H1 (cell line): ENCODE results near the gene PCDHGB3. TPM values are rescaled to one million over a fixed set of nuclear protein-coding genes. Genes with fewer than 3 reads are reported as not detected.

Experiments
- CTCF ChIA-PET: fragments of 300-600 bp; sonication (Branson Sonifier 250); formaldehyde crosslinking; loops from one replicate; lab custom pipeline; 2021; ENCODE audit not compliant: partially characterized antibody; lab: Charles Lee
- POLR2A ChIA-PET: fragments of 300-600 bp; sonication (Branson Sonifier 250); formaldehyde crosslinking; loops from one replicate; lab custom pipeline; 2021; ENCODE audit warnings: inconsistent platforms; ENCODE audit not compliant: partially characterized antibody; lab: Charles Lee
- DNase-seq, 2 experiments: peaks; one replicate each; pipeline versions ENCODE4 v3.0.0 to v3.0.0-alpha.2; 2010 to 2022; ENCODE audit warnings: low spot score in 2 of 2, low read depth in 1 of 2, mixed read lengths in 1 of 2
- FAIRE-seq: peaks from 2 replicates; lab custom pipeline; 2011; peaks lifted over from hg19 to GRCh38; lab: Jason Lieb, UNC
- H2AFZ ChIP-seq: 2 replicates; pipeline ENCODE4 v1.8.1; 2012; ENCODE audit warnings: low read length, inconsistent platforms
- H2AK5ac ChIP-seq: 2 replicates; pipeline ENCODE4 v1.6.1; 2013; ENCODE audit warnings: low read depth, low read length
- H2BK120ac ChIP-seq: replicated peaks from 2 replicates; pipeline ENCODE3; 2013; ENCODE audit warnings: low read depth, low read length, inconsistent platforms
- H2BK12ac ChIP-seq: 2 replicates; pipeline ENCODE4 v1.6.1; 2013; ENCODE audit warnings: low read depth, low read length
- H2BK15ac ChIP-seq: 2 replicates; pipeline ENCODE4 v1.6.1; 2013; ENCODE audit warnings: low read length
- H2BK20ac ChIP-seq: 2 replicates; pipeline ENCODE4 v1.6.1; 2013; ENCODE audit warnings: low read length
- H2BK5ac ChIP-seq: 2 replicates; pipeline ENCODE4 v1.6.1; 2013; ENCODE audit warnings: low read depth, low read length
- H3K14ac ChIP-seq: 2 replicates; pipeline ENCODE4 v1.6.1; 2013; ENCODE audit warnings: inconsistent platforms; ENCODE audit not compliant: insufficient read length
- H3K18ac ChIP-seq: 2 replicates; pipeline ENCODE4 v1.6.1; 2013; ENCODE audit warnings: low read length; ENCODE audit errors: extremely low read depth
- H3K23ac ChIP-seq: 2 replicates; pipeline ENCODE4 v1.6.1; 2013; ENCODE audit warnings: inconsistent platforms; ENCODE audit not compliant: insufficient read length
- H3K23me2 ChIP-seq: 2 replicates; pipeline ENCODE4 v1.6.1; 2013; ENCODE audit warnings: low read depth, low read length
- H3K27ac ChIP-seq: 2 replicates; pipeline ENCODE4 v1.6.1; 2011; ENCODE audit warnings: low read depth, low read length, inconsistent platforms
- H3K27me3 ChIP-seq, 4 experiments: replicated peaks in 1 of 4; 1 replicate in 1 of 4; 2 replicates in 3 of 4; pipeline versions ENCODE4 v1.6.1 to v1.8.1; 2011 to 2013; ENCODE audit warnings: low read length in 3 of 4, mild to moderate bottlenecking in 3 of 4, inconsistent platforms in 2 of 4, mixed read lengths in 2 of 4, moderate library complexity in 1 of 4; ENCODE audit not compliant: control insufficient read depth in 3 of 4, insufficient read depth in 3 of 4; ENCODE audit errors: extremely low read depth in 1 of 4
- H3K36me3 ChIP-seq, 4 experiments: 2 replicates each; pipeline versions ENCODE4 v1.6.1 to v1.8.1; 2011 to 2013; ENCODE audit warnings: mild to moderate bottlenecking in 4 of 4, low read length in 3 of 4, moderate library complexity in 2 of 4, control low read depth in 1 of 4, inconsistent platforms in 1 of 4; ENCODE audit not compliant: insufficient read depth in 4 of 4, control insufficient read depth in 2 of 4
- H3K4ac ChIP-seq: replicated peaks from 2 replicates; pipeline ENCODE3; 2013; ENCODE audit warnings: low read length, low read depth, mixed read lengths, inconsistent platforms; ENCODE audit not compliant: insufficient read length
- H3K4me1 ChIP-seq, 4 experiments: replicated peaks in 1 of 4; 1 replicate in 1 of 4; 2 replicates in 3 of 4; pipeline versions ENCODE4 v1.6.1 to v1.8.1; 2011 to 2013; ENCODE audit warnings: low read length in 3 of 4, inconsistent platforms in 2 of 4, mixed read lengths in 1 of 4; ENCODE audit not compliant: insufficient read depth in 4 of 4, control insufficient read depth in 3 of 4
- H3K4me2 ChIP-seq, 2 experiments: 2 replicates each; pipeline versions ENCODE4 v1.6.1 to v1.8.1; 2011 to 2013; ENCODE audit warnings: low read depth in 2 of 2, low read length in 2 of 2, control low read depth in 1 of 2, inconsistent platforms in 1 of 2, mild to moderate bottlenecking in 1 of 2; ENCODE audit not compliant: insufficient read depth in 1 of 2
- H3K4me3 ChIP-seq, 4 experiments: fragments of 200-600, 300-600 bp in 1 of 4; sonication (generic), shearing (Covaris generic), sonication (Bioruptor Twin) in 1 of 4; 2 replicates each; pipeline versions ENCODE4 v1.5.1 to v1.8.1; 2011 to 2016; ENCODE audit warnings: low read length in 4 of 4, low read depth in 3 of 4, control low read depth in 2 of 4, inconsistent platforms in 2 of 4, mild to moderate bottlenecking in 2 of 4, mixed read lengths in 1 of 4, moderate library complexity in 1 of 4; ENCODE audit not compliant: insufficient read depth in 2 of 4; ENCODE audit errors: extremely low read depth in 1 of 4
- H3K56ac ChIP-seq: replicated peaks from 2 replicates; pipeline ENCODE3; 2013; ENCODE audit warnings: low read depth, mild to moderate bottlenecking, mixed read lengths, low read length, inconsistent platforms; ENCODE audit not compliant: insufficient read length
- H3K79me1 ChIP-seq: 2 replicates; pipeline ENCODE4 v1.6.1; 2013; ENCODE audit warnings: low read depth, low read length, control low read depth
- H3K79me2 ChIP-seq, 2 experiments: 2 replicates each; pipeline versions ENCODE4 v1.6.1 to v1.8.1; 2012 to 2013; ENCODE audit warnings: low read length in 2 of 2, mild to moderate bottlenecking in 2 of 2, inconsistent platforms in 1 of 2; ENCODE audit not compliant: insufficient read depth in 2 of 2, control insufficient read depth in 1 of 2
- H3K9ac ChIP-seq, 4 experiments: replicated peaks in 1 of 4; 1 replicate in 1 of 4; 2 replicates in 3 of 4; pipeline versions ENCODE4 v1.6.1 to v1.8.1; 2011 to 2013; ENCODE audit warnings: low read depth in 3 of 4, low read length in 3 of 4, control low read depth in 2 of 4, mild to moderate bottlenecking in 2 of 4, moderate library complexity in 2 of 4, inconsistent platforms in 1 of 4; ENCODE audit errors: extremely low read depth in 1 of 4
- H3K9me3 ChIP-seq, 2 experiments: 2 replicates each; pipeline versions ENCODE4 v1.6.1 to v1.8.1; 2012 to 2013; ENCODE audit warnings: mild to moderate bottlenecking in 2 of 2, moderate library complexity in 2 of 2, control low read depth in 1 of 2, inconsistent platforms in 1 of 2, low read depth in 1 of 2, low read length in 1 of 2, mixed read lengths in 1 of 2; ENCODE audit not compliant: insufficient read depth in 2 of 2
- H4K20me1 ChIP-seq, 2 experiments: replicated peaks in 1 of 2; 2 replicates each; pipeline versions ENCODE3 to v1.8.1; 2011 to 2013; ENCODE audit warnings: inconsistent platforms in 2 of 2, low read length in 2 of 2, mild to moderate bottlenecking in 1 of 2; ENCODE audit not compliant: insufficient read depth in 2 of 2, control insufficient read depth in 1 of 2
- H4K5ac ChIP-seq: 2 replicates; pipeline ENCODE4 v1.6.1; 2013; ENCODE audit warnings: low read length, low read depth, mixed read lengths, inconsistent platforms; ENCODE audit not compliant: insufficient read length
- H4K8ac ChIP-seq: 2 replicates; pipeline ENCODE4 v1.8.0; 2013; ENCODE audit warnings: mild to moderate bottlenecking, moderate library complexity, low read length, inconsistent platforms; ENCODE audit not compliant: insufficient read depth; ENCODE audit errors: extremely low read depth
- H4K91ac ChIP-seq: replicated peaks from 2 replicates; pipeline ENCODE3; 2013; ENCODE audit warnings: low read length, mixed read lengths, inconsistent platforms; ENCODE audit not compliant: insufficient read length
- CREB1 ChIP-seq: IDR thresholded peaks from 2 replicates; pipeline ENCODE4 v1.6.1; 2012; ENCODE audit warnings: inconsistent platforms
- E2F6 ChIP-seq: IDR thresholded peaks from 2 replicates; pipeline ENCODE4 v1.6.1; 2012; ENCODE audit warnings: inconsistent platforms
- EGR1 ChIP-seq: IDR thresholded peaks from 2 replicates; pipeline ENCODE4 v1.6.1; 2011; ENCODE audit warnings: low read depth, low read length, borderline replicate concordance
- KDM4A ChIP-seq: IDR thresholded peaks from one replicate; pipeline ENCODE4 v1.7.1; 2012; ENCODE audit warnings: low read depth, mild to moderate bottlenecking, moderate library complexity, low read length, inconsistent platforms; ENCODE audit not compliant: severe bottlenecking
- MAFK ChIP-seq: IDR thresholded peaks from 2 replicates; pipeline ENCODE4 v1.6.1; 2012; ENCODE audit warnings: low read depth, mild to moderate bottlenecking, improper control_type of control experiment, low read length
- NANOG ChIP-seq: IDR thresholded peaks from 2 replicates; pipeline ENCODE4 v1.6.1; 2011; ENCODE audit warnings: low read length, low read depth, mild to moderate bottlenecking, inconsistent platforms; ENCODE audit not compliant: insufficient read depth, poor library complexity, severe bottlenecking
- POLR2A ChIP-seq, 2 experiments: IDR thresholded peaks; 1 replicate in 1 of 2; 2 replicates in 1 of 2; pipeline ENCODE4 v1.6.1; 2011; ENCODE audit warnings: low read depth in 2 of 2, low read length in 2 of 2, mild to moderate bottlenecking in 2 of 2; ENCODE audit errors: control extremely low read depth in 1 of 2
- SIRT6 ChIP-seq: IDR thresholded peaks from one replicate; pipeline ENCODE4 v1.7.1; 2012; ENCODE audit warnings: low read length, inconsistent platforms
- TBP ChIP-seq: IDR thresholded peaks from 2 replicates; pipeline ENCODE4 v1.6.1; 2011; ENCODE audit warnings: low read depth, low read length, improper control_type of control experiment
- YY1 ChIP-seq: IDR thresholded peaks from 2 replicates; pipeline ENCODE4 v1.6.1; 2011; ENCODE audit warnings: low read depth, mild to moderate bottlenecking, low read length
- WGBS, 2 experiments: shearing (Covaris generic) in 1 of 2; methylation state at CpG; one replicate each; pipeline versions ENCODE4 v1.1.6 to v1.1.7; 2013 to 2015; ENCODE audit warnings: low lambda C conversion rate in 2 of 2, mixed read lengths in 2 of 2, inconsistent platforms in 1 of 2, low coverage in 1 of 2, missing lambda C conversion rate in 1 of 2; ENCODE audit not compliant: insufficient replicate concordance in 2 of 2, insufficient coverage in 1 of 2, insufficient read length in 1 of 2; ENCODE audit errors: extremely low coverage in 1 of 2, missing lambda C conversion rate in 1 of 2; 5-methylcytosine and 5-hydroxymethylcytosine counted together
- polyA plus RNA-seq, 7 experiments: library from polyadenylated mRNA; depleted of rRNA in 3 of 7; stranded (reverse) in 5 of 7; unstranded in 2 of 7; fragments of >200 nt in 5 of 7; fragments of 200-250 nt in 2 of 7; gene quantifications; 1 replicate in 5 of 7; 2 replicates in 1 of 7; 4 replicates in 1 of 7; pipeline versions ENCODE4 v1.2.1 to v1.2.3, GENCODE V29; 2011 to 2013; ENCODE audit warnings: missing spikeins in 2 of 7, mixed read lengths in 2 of 7
- total RNA-seq: library from RNA; stranded (reverse); fragmentation: NEBNext Ultra II Directional; extraction: Animal tissue kit (Norgen Biotek cat#: 25700); gene quantifications from 2 replicates; pipeline ENCODE4 v1.2.1, GENCODE V29; 2021

Gene PCDHGB3
- total and polyA plus RNA-seq, 2 of the 8 experiments (the other 6 are each of a cell fraction or from before 2014, with no cell fraction given) = 1.6 to 1.9 TPM

DNA sequence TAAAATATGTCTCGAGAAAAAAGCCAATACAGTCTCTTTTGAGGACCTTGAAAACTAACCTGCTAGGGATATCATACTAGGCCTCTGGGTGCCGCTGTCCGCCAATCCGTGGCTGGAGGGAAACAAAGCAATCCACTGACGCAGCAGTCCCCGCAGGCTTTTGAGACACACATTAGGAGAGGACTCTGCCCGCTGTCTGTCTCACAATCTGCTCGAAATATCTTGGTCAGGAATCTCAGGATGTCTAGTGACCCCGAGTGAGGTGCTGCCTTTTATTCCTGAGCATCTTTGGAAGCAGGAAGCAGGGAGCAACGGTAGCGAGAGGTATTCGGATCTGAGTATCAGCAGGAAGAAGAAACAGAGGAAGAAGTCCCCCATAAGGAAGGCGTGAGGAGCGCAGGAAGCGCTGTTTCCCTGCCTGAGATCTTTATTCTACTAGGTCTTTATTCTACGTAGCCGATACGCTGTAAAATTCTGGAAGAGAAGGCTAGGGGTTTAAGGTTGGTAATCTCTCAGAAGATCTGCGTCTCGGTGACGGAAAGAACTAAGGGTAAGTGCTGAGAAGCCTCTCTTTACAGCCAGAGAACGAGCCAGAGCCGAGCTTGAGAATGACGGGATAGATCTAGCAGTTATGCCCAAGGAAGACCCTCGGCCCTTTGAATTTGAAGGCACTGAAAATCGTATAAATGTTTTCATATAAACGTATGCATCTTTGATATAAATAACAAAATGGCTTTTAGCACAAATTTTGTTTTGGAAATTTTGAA is 43.8 kb upstream of the PCDHGB3 start:
- Histone ChIP-seq H2BK15ac (no peak overlapping the region), H2BK20ac (no peak overlapping the region), H4K20me1 (no peaks in the 10 kb centered on the region), H3K18ac (no peak overlapping the region), H3K27me3 (no peaks in the 10 kb centered on the region), H2BK12ac (peak overlapping the region; percentile 56; the same call in 1 of the 2 replicates), H2BK120ac (no peak overlapping the region), H4K5ac (no peak overlapping the region), H3K79me1 (no peaks in the 10 kb centered on the region), H3K4me1 (no peaks in the 10 kb centered on the region), H3K79me2 (no peaks in the 10 kb centered on the region), H2AK5ac (no peak overlapping the region), H3K9ac (peak overlapping the region; percentile 34 to 77 (median 43); a peak in 4 of 7 replicates), H3K27ac (no peak overlapping the region), H3K14ac (no peak overlapping the region), H3K4me2 (peak overlapping the region; percentile 47 to 48), H3K23ac (no peak overlapping the region), H3K9me3 (peaks cover 11 to 12% of the 10 kb centered on the region in 2 experiments), H4K91ac (peak overlapping the region; percentile 81), H3K4me3 (peak overlapping the region; percentile 31 to 54 (median 50)), H2AFZ (peak overlapping the region; percentile 83), H4K8ac (no peak overlapping the region), H3K4ac (no peak overlapping the region), H3K56ac (no peak overlapping the region), H3K36me3 (no peaks in the 10 kb centered on the region; a peak in 1 of 8 replicates), H2BK5ac (peak overlapping the region; percentile 77; the same call in 1 of the 2 replicates), H3K23me2 (0 out of 2 replicates have a peak, but pooled peaks cover 1% of the 10 kb centered on the region)
- CTCF ChIA-PET = interaction anchor here (0.6 to 4.0 kb wide), 13 partner anchors 9 to 402 kb away, joined by 3 to 19 read pairs (median 6); partner anchors contain the start of genes PCDHB11, PCDHGA10, PCDHGA2 and PCDHGA3
- POLR2A ChIA-PET = interaction anchor here (0.7 to 1.6 kb wide), 3 partner anchors 8 to 86 kb away, joined by 3 read pairs; no protein-coding TSS in a partner anchor
- DNase-seq = peak in 1 of 2 experiments; percentile 73
- 57% methylated on average over 27 of the region's 27 CpGs; no CpG with 5 or more reads in 1 of the 2 experiments for WGBS, 2 experiments
- no peak for FAIRE-seq
- no peak for TF ChIP-seq NANOG
- TF ChIP-seq POLR2A (IDR thresholded peaks at IDR 0.05; ENCODE audit: control extremely low read depth in 1 of 2, low read depth in 2 of 2, low read length in 2 of 2) = peak in 1 of 2 experiments; percentile 56; a peak in 1 of 3 replicates
- TF ChIP-seq YY1 = no peak
- TF ChIP-seq MAFK = peak; percentile 46; the same call in 1 of the 2 replicates
- TF ChIP-seq TBP = no peak
- peak; percentile 64 for TF ChIP-seq KDM4A
- TF ChIP-seq CREB1 = peak; percentile 28; the same call in 1 of the 2 replicates
- no peak for TF ChIP-seq SIRT6
- peak; percentile 81 for TF ChIP-seq E2F6
- peak; percentile 34; the same call in 1 of the 2 replicates for TF ChIP-seq EGR1
